HepG2 (cell line): ENCODE data around the gene EPDR1. TPM values are rescaled to one million over a fixed set of nuclear protein-coding genes. Genes with fewer than 3 reads are reported as not detected.
A peak's percentile ranks its signal among the peaks of the same experiment; 100 is the strongest.

ENCODE experiments used
- ADNP ChIP-seq: sonication (generic); formaldehyde crosslinking; IDR thresholded peaks from 2 replicates; pipeline ENCODE4 v1.4.0; 2020; ENCODE audit warnings: missing genetic modification reagents
- CEBPB ChIP-seq: IDR thresholded peaks from 2 replicates; pipeline ENCODE4 v1.6.1; 2011; ENCODE audit warnings: low read depth, low read length, improper control_type of control experiment, borderline replicate concordance
- GZF1 ChIP-seq: sonication (generic); formaldehyde crosslinking; IDR thresholded peaks from 2 replicates; pipeline ENCODE4 v1.5.1; 2020; ENCODE audit warnings: mild to moderate bottlenecking, missing genetic modification reagents
- IKZF4 ChIP-seq: sonication (generic); formaldehyde crosslinking; IDR thresholded peaks from 2 replicates; pipeline ENCODE4 v1.5.1; 2020; ENCODE audit warnings: borderline replicate concordance, mild to moderate bottlenecking, low read depth, missing genetic modification reagents; ENCODE audit errors: not compliant biosample characterization
- LCORL ChIP-seq, 2 experiments: fragments of 450-650 bp in 1 of 2; sonication (generic) in 1 of 2; formaldehyde crosslinking in 1 of 2; IDR thresholded peaks; 2 replicates each; pipeline versions ENCODE4 v1.5.0 to v1.6.1; 2017 to 2020; ENCODE audit warnings: antibody characterized with exemption in 1 of 2, missing genetic modification reagents in 1 of 2
- MTF1 ChIP-seq: sonication (generic); formaldehyde crosslinking; IDR thresholded peaks from 2 replicates; pipeline ENCODE4 v1.5.0; 2020; ENCODE audit warnings: missing genetic modification reagents
- ZNF790 ChIP-seq: sonication (generic); formaldehyde crosslinking; IDR thresholded peaks from 2 replicates; pipeline ENCODE4 v1.8.0; 2022; ENCODE audit warnings: missing genetic modification reagents, mild to moderate bottlenecking, borderline replicate concordance
- polyA plus RNA-seq, 8 experiments: library from polyadenylated mRNA; depleted of rRNA in 3 of 8; stranded (reverse) in 7 of 8; unstranded in 1 of 8; fragments of >200 nt; fragmentation: Illumina TruSeq in 4 of 8; extraction: Trizol in 4 of 8; gene quantifications; 2 replicates each; pipeline versions ENCODE4 v1.2.1 to v1.2.3, GENCODE V29; 2011 to 2016; ENCODE audit warnings: low read depth in 4 of 8, missing spikeins in 1 of 8, mixed read lengths in 1 of 8; ENCODE audit not compliant: insufficient read depth in 1 of 8
- total RNA-seq, 5 experiments: library from RNA; depleted of rRNA; stranded (reverse); fragments of >200 nt; fragmentation: Illumina TruSeq; extraction: Trizol; gene quantifications; 2 replicates each; pipeline ENCODE4 v1.2.3, GENCODE V29; 2016; ENCODE audit warnings: low read depth in 1 of 5
- TF ChIP-seq, protein P1 (sequence below): sonication (generic); formaldehyde crosslinking; IDR thresholded peaks from 2 replicates; pipeline ENCODE4 v1.4.0; 2020; ENCODE audit warnings: missing genetic modification reagents, borderline replicate concordance
- TF ChIP-seq, protein P2 (sequence below): sonication (generic); formaldehyde crosslinking; conservative IDR thresholded peaks from 2 replicates; pipeline ENCODE4 v1.8.0; 2022; ENCODE audit warnings: low read depth, missing genetic modification reagents
- TF ChIP-seq, protein P3 (sequence below): sonication (generic); formaldehyde crosslinking; IDR thresholded peaks from 2 replicates; pipeline ENCODE4 v1.4.0; 2020; ENCODE audit warnings: missing genetic modification reagents
- TF ChIP-seq, protein P4 (sequence below): sonication (generic); formaldehyde crosslinking; IDR thresholded peaks from 2 replicates; pipeline ENCODE4 v1.4.0; 2020; ENCODE audit warnings: missing genetic modification reagents
- TF ChIP-seq, protein P5 (sequence below): sonication (generic); formaldehyde crosslinking; IDR thresholded peaks from 2 replicates; pipeline ENCODE4 v1.4.0; 2020; ENCODE audit warnings: mild to moderate bottlenecking, missing genetic modification reagents

EPDR1 gene
- total and polyA plus RNA-seq, 2 of the 13 experiments (the other 11 are each of a cell fraction or from before 2014, with no cell fraction given): 38.3 to 50.2 TPM

DNA sequence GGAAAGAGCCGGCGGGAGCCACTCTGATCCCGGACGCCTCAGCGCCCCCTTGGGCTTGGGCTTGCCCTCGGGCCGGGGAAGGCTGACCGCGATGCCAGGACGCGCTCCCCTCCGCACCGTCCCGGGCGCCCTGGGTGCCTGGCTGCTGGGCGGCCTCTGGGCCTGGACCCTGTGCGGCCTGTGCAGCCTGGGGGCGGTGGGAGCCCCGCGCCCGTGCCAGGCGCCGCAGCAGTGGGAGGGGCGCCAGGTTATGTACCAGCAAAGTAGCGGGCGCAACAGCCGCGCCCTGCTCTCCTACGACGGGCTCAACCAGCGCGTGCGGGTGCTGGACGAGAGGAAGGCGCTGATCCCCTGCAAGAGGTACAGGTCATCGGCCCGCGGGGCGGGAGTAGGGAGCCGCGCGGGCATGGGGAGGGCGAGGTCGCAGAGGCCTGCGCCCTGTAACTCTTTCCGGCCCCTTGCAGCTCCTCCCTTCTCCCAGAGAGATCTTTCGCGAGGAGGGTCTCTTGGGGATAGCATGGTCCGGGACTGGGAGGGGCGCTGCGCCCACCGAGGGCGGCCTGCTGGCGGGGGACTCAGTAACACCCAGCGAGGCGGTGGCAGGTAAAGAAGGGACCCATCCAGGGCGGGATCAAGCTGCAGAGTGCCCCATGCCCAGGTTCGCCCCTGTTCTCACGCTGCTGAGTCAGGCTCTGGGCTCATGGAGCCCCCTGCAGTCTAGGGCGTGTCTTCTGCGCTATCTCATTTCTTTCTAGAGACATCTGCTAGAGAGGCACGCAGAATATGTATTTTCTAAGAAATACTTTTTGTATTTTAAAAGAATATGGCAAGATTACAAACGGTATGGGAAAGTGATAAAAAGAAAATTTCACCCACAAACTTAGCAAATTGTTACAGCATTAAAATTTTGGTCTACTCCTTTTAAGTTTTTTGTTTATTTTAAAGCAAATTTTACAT, 687 bp downstream of the EPDR1 start (continued):
- TF ChIP-seq, protein P1, sequence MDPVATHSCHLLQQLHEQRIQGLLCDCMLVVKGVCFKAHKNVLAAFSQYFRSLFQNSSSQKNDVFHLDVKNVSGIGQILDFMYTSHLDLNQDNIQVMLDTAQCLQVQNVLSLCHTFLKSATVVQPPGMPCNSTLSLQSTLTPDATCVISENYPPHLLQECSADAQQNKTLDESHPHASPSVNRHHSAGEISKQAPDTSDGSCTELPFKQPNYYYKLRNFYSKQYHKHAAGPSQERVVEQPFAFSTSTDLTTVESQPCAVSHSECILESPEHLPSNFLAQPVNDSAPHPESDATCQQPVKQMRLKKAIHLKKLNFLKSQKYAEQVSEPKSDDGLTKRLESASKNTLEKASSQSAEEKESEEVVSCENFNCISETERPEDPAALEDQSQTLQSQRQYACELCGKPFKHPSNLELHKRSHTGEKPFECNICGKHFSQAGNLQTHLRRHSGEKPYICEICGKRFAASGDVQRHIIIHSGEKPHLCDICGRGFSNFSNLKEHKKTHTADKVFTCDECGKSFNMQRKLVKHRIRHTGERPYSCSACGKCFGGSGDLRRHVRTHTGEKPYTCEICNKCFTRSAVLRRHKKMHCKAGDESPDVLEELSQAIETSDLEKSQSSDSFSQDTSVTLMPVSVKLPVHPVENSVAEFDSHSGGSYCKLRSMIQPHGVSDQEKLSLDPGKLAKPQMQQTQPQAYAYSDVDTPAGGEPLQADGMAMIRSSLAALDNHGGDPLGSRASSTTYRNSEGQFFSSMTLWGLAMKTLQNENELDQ (CRISPR knock-in tag): no peak
- TF ChIP-seq ADNP (no peak), CEBPB (no peak), GZF1 (CRISPR knock-in tag) (no peak), ZNF790 (CRISPR knock-in tag) (0 out of 2 replicates have a peak, but pooled peaks have one; percentile 6), LCORL (IDR thresholded peaks at IDR 0.05) (no peak), LCORL (CRISPR knock-in tag; IDR thresholded peaks at IDR 0.05) (peak; percentile 51; the same call in 1 of the 2 replicates), MTF1 (CRISPR knock-in tag) (peak; percentile 80; the same call in 1 of the 2 replicates), IKZF4 (CRISPR knock-in tag) (no peak)
- TF ChIP-seq, protein P2, sequence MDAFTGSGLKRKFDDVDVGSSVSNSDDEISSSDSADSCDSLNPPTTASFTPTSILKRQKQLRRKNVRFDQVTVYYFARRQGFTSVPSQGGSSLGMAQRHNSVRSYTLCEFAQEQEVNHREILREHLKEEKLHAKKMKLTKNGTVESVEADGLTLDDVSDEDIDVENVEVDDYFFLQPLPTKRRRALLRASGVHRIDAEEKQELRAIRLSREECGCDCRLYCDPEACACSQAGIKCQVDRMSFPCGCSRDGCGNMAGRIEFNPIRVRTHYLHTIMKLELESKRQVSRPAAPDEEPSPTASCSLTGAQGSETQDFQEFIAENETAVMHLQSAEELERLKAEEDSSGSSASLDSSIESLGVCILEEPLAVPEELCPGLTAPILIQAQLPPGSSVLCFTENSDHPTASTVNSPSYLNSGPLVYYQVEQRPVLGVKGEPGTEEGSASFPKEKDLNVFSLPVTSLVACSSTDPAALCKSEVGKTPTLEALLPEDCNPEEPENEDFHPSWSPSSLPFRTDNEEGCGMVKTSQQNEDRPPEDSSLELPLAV (CRISPR knock-in tag): no peak
- TF ChIP-seq, protein P3, sequence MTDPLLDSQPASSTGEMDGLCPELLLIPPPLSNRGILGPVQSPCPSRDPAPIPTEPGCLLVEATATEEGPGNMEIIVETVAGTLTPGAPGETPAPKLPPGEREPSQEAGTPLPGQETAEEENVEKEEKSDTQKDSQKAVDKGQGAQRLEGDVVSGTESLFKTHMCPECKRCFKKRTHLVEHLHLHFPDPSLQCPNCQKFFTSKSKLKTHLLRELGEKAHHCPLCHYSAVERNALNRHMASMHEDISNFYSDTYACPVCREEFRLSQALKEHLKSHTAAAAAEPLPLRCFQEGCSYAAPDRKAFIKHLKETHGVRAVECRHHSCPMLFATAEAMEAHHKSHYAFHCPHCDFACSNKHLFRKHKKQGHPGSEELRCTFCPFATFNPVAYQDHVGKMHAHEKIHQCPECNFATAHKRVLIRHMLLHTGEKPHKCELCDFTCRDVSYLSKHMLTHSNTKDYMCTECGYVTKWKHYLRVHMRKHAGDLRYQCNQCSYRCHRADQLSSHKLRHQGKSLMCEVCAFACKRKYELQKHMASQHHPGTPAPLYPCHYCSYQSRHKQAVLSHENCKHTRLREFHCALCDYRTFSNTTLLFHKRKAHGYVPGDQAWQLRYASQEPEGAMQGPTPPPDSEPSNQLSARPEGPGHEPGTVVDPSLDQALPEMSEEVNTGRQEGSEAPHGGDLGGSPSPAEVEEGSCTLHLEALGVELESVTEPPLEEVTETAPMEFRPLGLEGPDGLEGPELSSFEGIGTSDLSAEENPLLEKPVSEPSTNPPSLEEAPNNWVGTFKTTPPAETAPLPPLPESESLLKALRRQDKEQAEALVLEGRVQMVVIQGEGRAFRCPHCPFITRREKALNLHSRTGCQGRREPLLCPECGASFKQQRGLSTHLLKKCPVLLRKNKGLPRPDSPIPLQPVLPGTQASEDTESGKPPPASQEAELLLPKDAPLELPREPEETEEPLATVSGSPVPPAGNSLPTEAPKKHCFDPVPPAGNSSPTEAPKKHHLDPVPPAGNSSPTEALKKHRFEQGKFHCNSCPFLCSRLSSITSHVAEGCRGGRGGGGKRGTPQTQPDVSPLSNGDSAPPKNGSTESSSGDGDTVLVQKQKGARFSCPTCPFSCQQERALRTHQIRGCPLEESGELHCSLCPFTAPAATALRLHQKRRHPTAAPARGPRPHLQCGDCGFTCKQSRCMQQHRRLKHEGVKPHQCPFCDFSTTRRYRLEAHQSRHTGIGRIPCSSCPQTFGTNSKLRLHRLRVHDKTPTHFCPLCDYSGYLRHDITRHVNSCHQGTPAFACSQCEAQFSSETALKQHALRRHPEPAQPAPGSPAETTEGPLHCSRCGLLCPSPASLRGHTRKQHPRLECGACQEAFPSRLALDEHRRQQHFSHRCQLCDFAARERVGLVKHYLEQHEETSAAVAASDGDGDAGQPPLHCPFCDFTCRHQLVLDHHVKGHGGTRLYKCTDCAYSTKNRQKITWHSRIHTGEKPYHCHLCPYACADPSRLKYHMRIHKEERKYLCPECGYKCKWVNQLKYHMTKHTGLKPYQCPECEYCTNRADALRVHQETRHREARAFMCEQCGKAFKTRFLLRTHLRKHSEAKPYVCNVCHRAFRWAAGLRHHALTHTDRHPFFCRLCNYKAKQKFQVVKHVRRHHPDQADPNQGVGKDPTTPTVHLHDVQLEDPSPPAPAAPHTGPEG (CRISPR knock-in tag): peak; percentile 36; the same call in 1 of the 2 replicates
- TF ChIP-seq, protein P4, sequence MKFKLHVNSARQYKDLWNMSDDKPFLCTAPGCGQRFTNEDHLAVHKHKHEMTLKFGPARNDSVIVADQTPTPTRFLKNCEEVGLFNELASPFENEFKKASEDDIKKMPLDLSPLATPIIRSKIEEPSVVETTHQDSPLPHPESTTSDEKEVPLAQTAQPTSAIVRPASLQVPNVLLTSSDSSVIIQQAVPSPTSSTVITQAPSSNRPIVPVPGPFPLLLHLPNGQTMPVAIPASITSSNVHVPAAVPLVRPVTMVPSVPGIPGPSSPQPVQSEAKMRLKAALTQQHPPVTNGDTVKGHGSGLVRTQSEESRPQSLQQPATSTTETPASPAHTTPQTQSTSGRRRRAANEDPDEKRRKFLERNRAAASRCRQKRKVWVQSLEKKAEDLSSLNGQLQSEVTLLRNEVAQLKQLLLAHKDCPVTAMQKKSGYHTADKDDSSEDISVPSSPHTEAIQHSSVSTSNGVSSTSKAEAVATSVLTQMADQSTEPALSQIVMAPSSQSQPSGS (CRISPR knock-in tag): no peak
- TF ChIP-seq, protein P5, sequence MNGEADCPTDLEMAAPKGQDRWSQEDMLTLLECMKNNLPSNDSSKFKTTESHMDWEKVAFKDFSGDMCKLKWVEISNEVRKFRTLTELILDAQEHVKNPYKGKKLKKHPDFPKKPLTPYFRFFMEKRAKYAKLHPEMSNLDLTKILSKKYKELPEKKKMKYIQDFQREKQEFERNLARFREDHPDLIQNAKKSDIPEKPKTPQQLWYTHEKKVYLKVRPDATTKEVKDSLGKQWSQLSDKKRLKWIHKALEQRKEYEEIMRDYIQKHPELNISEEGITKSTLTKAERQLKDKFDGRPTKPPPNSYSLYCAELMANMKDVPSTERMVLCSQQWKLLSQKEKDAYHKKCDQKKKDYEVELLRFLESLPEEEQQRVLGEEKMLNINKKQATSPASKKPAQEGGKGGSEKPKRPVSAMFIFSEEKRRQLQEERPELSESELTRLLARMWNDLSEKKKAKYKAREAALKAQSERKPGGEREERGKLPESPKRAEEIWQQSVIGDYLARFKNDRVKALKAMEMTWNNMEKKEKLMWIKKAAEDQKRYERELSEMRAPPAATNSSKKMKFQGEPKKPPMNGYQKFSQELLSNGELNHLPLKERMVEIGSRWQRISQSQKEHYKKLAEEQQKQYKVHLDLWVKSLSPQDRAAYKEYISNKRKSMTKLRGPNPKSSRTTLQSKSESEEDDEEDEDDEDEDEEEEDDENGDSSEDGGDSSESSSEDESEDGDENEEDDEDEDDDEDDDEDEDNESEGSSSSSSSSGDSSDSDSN (CRISPR knock-in tag): peak; percentile 99
